HEK293T (cell line): ENCODE data around the gene APOBEC3C.
"Not testable (repeated sequence)": the region's sequence is repeated elsewhere in the genome, so short reads cannot be mapped to it uniquely, and the experiment has no call there.

Experiments
- CTCF ChIA-PET: fragments of 350-600 bp; formaldehyde crosslinking; extraction: SDS; loops from one replicate; lab custom pipeline; 2021; ENCODE audit warnings: antibody characterized with exemption, inconsistent platforms; lab: Yijun Ruan, JAX
- POLR2A ChIA-PET: fragments of 350-600 bp; formaldehyde crosslinking; extraction: SDS; loops from one replicate; lab custom pipeline; 2020; ENCODE audit warnings: antibody characterized with exemption, inconsistent platforms; lab: Yijun Ruan, JAX
- DNase-seq: peaks from one replicate; pipeline ENCODE4 v3.0.0; 2012; ENCODE audit warnings: mixed read lengths; ENCODE audit errors: extremely low spot score
- ARNT ChIP-seq: fragments of 450-650 bp; IDR thresholded peaks from 2 replicates; pipeline ENCODE4 v1.6.1; 2017; ENCODE audit warnings: mild to moderate bottlenecking
- BHLHE40 ChIP-seq: fragments of 450-650 bp; IDR thresholded peaks from 2 replicates; pipeline ENCODE4 v1.6.1; 2016; ENCODE audit warnings: mild to moderate bottlenecking, moderate library complexity, borderline replicate concordance
- CTBP1 ChIP-seq: fragments of 450-650 bp; IDR thresholded peaks from 2 replicates; pipeline ENCODE4 v1.6.1; 2016; ENCODE audit warnings: borderline replicate concordance
- ELF4 ChIP-seq: fragments of 450-650 bp; IDR thresholded peaks from 2 replicates; pipeline ENCODE4 v1.6.1; 2017; ENCODE audit warnings: antibody characterized with exemption
- FOXK2 ChIP-seq: fragments of 450-650 bp; IDR thresholded peaks from 2 replicates; pipeline ENCODE4 v1.6.1; 2016; ENCODE audit warnings: mild to moderate bottlenecking
- FOXM1 ChIP-seq: fragments of 450-650 bp; IDR thresholded peaks from 2 replicates; pipeline ENCODE4 v1.6.1; 2017; ENCODE audit warnings: mild to moderate bottlenecking, borderline replicate concordance
- HDGF ChIP-seq: fragments of 450-650 bp; IDR thresholded peaks from 2 replicates; pipeline ENCODE4 v1.6.1; 2017; ENCODE audit warnings: antibody characterized with exemption, borderline replicate concordance
- L3MBTL2 ChIP-seq: fragments of 450-650 bp; conservative IDR thresholded peaks from 2 replicates; pipeline ENCODE4 v1.6.1; 2016; ENCODE audit warnings: mild to moderate bottlenecking
- LEF1 ChIP-seq: fragments of 450-650 bp; IDR thresholded peaks from 2 replicates; pipeline ENCODE4 v1.6.1; 2017; ENCODE audit warnings: mild to moderate bottlenecking, borderline replicate concordance
- PKNOX1 ChIP-seq: fragments of 450-650 bp; IDR thresholded peaks from 2 replicates; pipeline ENCODE4 v1.6.1; 2016
- SUZ12 ChIP-seq: fragments of 450-650 bp; IDR thresholded peaks from 2 replicates; pipeline ENCODE4 v1.6.1; 2016; ENCODE audit warnings: mild to moderate bottlenecking
- TARDBP ChIP-seq: fragments of 450-650 bp; IDR thresholded peaks from 2 replicates; pipeline ENCODE4 v1.6.1; 2016
- ZNF384 ChIP-seq: fragments of 450-650 bp; IDR thresholded peaks from 2 replicates; pipeline ENCODE4 v1.6.1; 2016

The APOBEC3C gene

GRCh38 chr22:38973289-38974169 is 40.5 kb upstream of the APOBEC3C start:
- CTCF ChIA-PET = interaction anchor here (0.6 to 1.2 kb wide), 4 partner anchors 9 to 175 kb away, joined by 3 to 7 read pairs (median 4); partner anchors contain the start of gene APOBEC3B
- DNase-seq = peak; percentile 81
- POLR2A ChIA-PET = interaction anchor here (1.4 kb wide), 1 partner anchor 49 kb away, joined by 3 read pairs; no protein-coding TSS in a partner anchor
- TF ChIP-seq FOXM1 = 0 out of 2 replicates have a peak, but pooled peaks have one; percentile 7
- TF ChIP-seq HDGF = no peak

- POLR2A ChIA-PET = interaction anchor here (1.4 kb wide), 1 partner anchor 50 kb away, joined by 3 read pairs; no protein-coding TSS in a partner anchor
- TF ChIP-seq ARNT (no peak), PKNOX1 (no peak), ELF4 (no peak), L3MBTL2 (no peak)
- no peak for DNase-seq
- CTCF ChIA-PET = interaction anchor here (0.6 to 1.2 kb wide), 3 partner anchors 8 to 174 kb away, joined by 3 to 5 read pairs (median 3); partner anchors contain the start of gene APOBEC3B
Observed at GRCh38 chr22:38974170-38974825, 39.8 kb upstream of the APOBEC3C start.

GRCh38 chr22:38974826-38975175 is 39.3 kb upstream of the APOBEC3C start:
- ChIA-PET POLR2A (no interaction called here), CTCF (interaction anchor here (0.6 to 0.7 kb wide), 2 partner anchors 25 to 147 kb away, joined by 5 read pairs; no protein-coding TSS in a partner anchor)
- TF ChIP-seq FOXM1 = no peak
- no peak for DNase-seq

- DNase-seq, CTCF ChIA-PET, POLR2A ChIA-PET: not testable (repeated sequence)
Observed at GRCh38 chr22:38977289-38977688, 36.8 kb upstream of the APOBEC3C start.

GRCh38 chr22:38980587-38980986 is 33.5 kb upstream of the APOBEC3C start:
- DNase-seq, POLR2A ChIA-PET: not testable (repeated sequence)
- CTCF ChIA-PET = interaction anchor here (2.3 kb wide), 1 partner anchor 23 kb away, joined by 16 read pairs; no protein-coding TSS in a partner anchor

- DNase-seq = peak; percentile 59
- CTCF ChIA-PET = interaction anchor here (0.6 to 2.3 kb wide), 3 partner anchors 8 to 139 kb away, joined by 3 to 16 read pairs (median 6); no protein-coding TSS in a partner anchor
- POLR2A ChIA-PET = interaction anchor here (1.0 to 1.3 kb wide), 2 partner anchors 15 to 22 kb away, joined by 3 to 5 read pairs; no protein-coding TSS in a partner anchor
- no peak for TF ChIP-seq LEF1
- TF ChIP-seq SUZ12 = no peak
- TF ChIP-seq CTBP1 = no peak
- no peak for TF ChIP-seq FOXK2
- no peak for TF ChIP-seq PKNOX1
- TF ChIP-seq ARNT = no peak
- TF ChIP-seq BHLHE40 = no peak
- TF ChIP-seq TARDBP = no peak
- peak; percentile 71 for TF ChIP-seq ZNF384
Observed at GRCh38 chr22:38981005-38981991, 32.8 kb upstream of the APOBEC3C start.
